HG02970 (cell line): ENCODE data around the gene PLEKHN1.
"Not testable (repeated sequence)": the region's sequence is repeated elsewhere in the genome, so short reads cannot be mapped to it uniquely, and the experiment has no call there.

ENCODE experiments used
- ATAC-seq: cut with Tn5 transposase; IDR thresholded peaks from one replicate; pipeline ENCODE4 v1.9.1; 2021; ENCODE audit warnings: mild to moderate bottlenecking, moderate library complexity, moderate number of reproducible peaks; ENCODE audit not compliant: unreplicated experiment, low FRiP score

PLEKHN1 gene

GRCh38 chr1:1003618-1004419, 37.5 kb downstream of the PLEKHN1 start:
- no peak for ATAC-seq

DNA sequence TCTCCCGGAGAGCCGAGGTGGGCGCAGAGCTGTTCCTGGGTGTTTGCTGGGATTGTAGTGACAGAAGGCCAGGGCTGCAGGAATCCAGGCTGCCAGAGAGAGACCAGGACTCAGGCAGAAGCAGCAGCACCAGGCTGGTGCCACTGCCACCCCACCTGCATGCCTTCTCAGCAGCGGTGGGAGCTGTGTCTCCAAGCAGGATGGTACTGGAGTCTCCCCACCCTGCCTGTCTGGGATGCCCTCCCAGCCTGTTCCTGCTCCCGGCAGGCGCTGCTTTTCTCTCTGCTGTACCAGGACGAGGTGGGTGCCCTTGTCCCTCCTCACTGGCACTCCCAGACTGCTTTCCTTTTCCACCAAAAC, 38.1 kb downstream of the PLEKHN1 start:
- no peak for ATAC-seq

DNA sequence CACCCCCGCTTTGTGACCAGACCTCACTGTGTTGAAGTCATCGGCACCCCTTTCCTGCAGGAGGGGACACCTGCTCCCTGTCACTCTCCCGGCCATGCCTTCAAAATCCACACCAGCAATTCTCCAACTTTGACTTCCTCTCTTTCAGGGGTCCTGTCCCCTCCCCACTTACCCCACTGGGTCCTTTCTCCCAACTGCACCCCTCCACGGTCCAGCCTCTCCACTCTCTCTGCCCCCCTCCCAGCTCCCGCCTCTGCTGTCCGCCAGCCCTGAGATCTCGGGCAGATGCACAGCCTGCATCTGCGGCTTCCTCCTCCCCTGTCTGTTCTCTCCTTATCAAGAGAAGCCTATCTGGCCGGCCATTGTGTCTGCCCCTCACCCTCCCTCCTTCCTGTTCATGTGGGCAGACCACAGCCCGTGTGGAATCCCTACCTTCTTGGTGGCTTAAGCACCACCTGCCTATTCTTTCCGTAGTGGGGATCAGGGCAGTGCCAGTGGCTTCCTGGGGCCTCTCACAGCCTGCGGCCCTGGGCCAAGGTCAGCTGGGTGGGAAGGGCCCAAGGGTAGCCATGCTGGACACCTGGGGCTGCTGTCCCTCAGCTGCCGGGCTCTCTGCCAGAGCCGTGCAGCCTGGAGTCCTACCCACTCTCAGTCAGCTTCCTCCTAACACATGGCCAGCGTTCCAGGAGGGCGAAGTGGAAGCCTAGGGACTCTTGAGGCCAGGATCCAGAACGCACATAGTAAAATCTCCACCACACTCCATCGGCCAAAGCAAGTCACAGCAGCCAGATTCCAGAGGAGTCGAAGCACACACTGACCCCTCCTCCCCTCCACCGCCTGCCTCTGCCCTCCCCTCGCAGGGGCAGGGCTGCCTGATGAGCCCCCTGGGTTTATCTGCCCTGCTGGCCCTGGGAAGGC, 38.8 kb downstream of the PLEKHN1 start:
- no peak for ATAC-seq

GRCh38 chr1:1005774-1006304, 39.6 kb downstream of the PLEKHN1 start:
- no peak for ATAC-seq

DNA sequence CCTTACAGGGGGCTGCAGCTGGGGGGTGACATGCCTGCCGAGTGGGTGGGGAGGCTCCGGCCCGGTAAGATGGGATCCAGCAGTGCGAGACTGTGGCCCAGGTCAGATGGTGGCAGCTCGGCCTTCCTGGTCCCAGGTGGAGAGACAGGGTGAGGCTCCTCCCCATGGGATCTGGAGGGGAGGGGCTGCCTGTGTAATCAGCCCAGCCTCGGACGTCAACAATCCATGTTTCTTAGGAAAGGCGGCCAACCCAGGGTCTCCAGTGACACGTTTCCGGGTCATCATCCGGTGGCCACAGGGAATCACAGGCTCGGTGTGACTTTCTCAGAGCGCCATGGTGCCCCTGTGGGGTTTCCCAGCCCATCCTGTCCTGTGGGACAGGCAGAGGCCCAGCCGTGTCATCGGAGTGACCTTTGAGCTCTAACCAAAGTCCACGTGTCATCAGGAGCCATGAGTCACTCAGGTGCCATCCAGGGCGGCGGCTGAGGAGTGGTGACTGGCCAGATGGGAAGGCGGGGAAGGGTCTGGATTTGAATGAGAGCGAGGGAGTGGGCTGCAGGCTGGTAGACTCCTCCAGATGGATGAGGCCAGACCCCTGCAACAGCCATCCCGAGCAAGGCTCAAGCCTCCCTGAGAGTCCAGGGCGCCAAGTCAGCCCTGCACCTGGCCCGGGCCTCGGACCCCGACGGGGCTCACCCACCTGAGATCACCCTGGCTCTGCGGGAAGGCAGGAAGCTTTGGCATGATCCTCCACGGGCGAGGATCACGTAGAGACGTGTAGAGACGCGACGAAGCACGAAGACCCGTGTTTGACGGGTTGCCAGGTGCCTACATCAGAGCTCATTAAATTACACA, 40.2 kb downstream of the PLEKHN1 start:
- ATAC-seq: no peak

GRCh38 chr1:1010131-1010530, 43.8 kb downstream of the PLEKHN1 start:
- ATAC-seq: not testable (repeated sequence)

DNA sequence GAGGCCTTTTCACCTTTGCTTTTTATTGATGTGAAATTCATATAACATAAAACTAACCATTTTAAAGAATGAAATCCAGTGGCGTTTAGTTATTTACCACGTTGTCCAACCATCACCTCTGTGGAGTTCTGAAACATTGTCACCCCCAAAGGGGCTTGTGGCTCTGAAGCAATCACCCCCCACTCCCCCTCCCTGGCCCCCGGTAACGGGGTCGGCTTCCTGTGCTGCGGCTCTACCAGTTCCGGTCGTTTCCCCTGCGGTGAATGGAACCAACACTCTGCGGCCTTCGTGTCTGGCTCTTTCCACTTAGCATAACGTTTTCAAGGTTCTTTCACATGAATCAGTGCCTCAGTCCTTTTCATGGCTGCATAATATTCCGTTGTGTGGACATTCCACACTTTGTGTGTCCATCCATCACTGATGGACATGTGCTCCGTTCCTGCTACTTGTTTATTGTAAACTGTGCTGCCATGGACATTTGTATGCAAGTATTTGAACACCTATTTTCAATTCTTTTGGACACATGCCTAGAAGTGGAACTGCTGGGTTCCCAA, 45.2 kb downstream of the PLEKHN1 start:
- ATAC-seq: no peak

- peak; percentile 4 for ATAC-seq
Observed at GRCh38 chr1:1012736-1013104, 46.4 kb downstream of the PLEKHN1 start.

- peak; percentile 76 for ATAC-seq
Observed at GRCh38 chr1:1013105-1013921, 47.0 kb downstream of the PLEKHN1 start, which contains the start of gene ISG15. Gene ISG15, plus strand, starts transcription at chr1:1013497. Its CDS starts 77 bp downstream, at chr1:1013574.

- no peak for ATAC-seq
Observed at GRCh38 chr1:1013922-1014648, 47.8 kb downstream of the PLEKHN1 start.

DNA sequence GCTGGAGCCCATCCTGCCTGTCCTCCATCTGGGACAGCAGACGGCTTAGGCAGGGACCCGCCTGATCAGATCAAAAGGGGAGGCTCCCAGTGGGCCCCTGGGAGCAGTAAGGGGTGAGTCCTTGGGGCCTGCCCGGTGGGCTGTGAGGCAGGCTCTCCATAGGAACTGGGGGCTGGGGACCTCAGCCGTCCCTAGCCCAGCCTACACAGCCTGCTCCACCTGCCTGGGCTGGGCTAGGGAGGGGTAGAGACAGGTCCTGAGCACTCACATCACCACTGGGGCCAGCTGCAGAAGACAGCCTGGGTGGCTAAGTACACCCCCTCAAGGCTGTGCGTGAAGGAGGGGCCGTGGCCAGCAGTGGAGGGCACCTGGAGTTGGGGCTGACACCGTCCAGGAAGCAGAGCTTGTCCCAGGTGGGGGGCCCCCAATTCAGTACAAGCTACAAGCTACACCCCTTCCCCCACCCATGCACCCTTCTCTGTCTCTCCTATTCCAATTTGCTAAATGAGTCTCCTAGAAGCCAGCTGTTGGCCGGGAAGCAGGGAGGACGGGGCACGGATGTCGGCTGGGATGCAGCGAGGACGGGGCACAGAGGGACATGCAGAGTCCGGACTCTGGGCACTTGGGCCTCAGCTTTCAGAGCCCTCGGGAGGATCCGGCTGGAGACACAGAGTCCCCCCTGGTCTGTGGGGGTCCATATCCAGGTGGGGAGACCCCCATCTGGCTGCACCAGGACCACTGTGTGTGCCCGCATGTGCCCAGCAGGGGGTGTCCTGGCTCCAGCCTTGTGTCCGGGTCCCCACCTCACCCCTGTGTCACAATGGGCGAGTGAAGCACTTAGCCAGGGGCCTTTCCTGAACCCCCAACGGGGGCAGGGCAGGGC, 48.8 kb downstream of the PLEKHN1 start:
- no peak for ATAC-seq

DNA sequence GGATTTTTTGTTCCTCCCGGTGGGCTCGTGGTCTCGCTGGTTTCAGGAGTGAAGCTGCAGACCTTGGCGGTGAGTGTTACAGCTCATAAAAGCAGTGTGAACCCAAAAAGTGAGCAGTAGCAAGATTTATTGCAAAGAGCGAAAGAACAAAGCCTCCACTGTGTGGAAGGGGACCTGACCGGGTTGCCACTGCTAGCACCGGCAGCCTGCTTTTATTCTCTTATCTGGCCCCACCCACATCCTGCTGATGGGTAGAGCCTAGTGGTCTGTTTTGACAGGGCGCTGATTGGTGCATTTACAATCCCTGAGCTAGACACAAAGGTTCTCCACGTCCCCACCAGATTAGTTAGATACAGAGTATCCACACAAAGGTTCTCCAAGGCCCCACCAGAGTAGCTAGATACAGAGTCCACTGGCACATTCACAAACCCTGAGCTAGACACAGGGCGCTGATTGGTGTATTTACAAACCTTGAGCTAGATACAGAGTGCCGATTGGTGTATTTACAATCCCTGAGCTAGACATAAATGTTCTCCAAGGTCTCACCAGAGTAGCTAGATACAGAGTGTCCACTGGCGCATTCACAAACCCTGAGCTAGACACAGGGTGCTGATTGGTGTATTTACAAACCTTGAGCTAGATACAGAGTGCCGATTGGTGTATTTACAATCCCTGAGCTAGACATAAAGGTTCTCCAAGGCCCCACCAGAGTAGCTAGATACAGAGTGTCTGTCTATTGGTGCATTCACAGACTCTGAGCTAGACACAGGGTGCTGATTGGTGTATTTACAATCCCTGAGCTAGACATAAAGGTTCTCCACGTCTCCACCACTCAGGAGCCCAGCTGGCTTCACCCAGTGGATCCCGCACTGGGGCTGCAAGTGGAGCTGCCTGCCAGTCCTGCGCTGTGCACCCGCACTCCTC, 51.4 kb downstream of the PLEKHN1 start:
- not testable (repeated sequence) for ATAC-seq

DNA sequence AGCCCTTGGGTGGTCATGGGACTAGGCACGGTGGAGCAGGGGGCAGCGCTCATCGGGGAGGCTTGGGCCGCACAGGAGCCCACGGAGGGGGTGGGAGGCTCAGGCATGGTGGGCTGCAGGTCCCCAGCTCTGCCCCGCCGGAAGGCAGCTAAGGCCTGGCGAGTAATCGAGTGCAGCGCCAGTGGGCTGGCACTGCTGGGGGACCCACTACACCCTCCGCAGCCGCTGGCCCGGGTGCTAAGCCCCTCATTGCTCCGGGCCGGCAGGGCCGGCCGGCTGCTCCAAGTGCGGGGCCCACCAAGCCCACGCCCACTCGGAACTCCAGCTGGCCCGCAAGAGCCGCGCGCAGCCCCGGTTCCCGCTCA, 52.0 kb downstream of the PLEKHN1 start:
- ATAC-seq: not testable (repeated sequence)

- ATAC-seq: peak; percentile 72
Observed at GRCh38 chr1:1019122-1019999, 53.1 kb downstream of the PLEKHN1 start.

GRCh38 chr1:1020000-1020404, 53.7 kb downstream of the PLEKHN1 start, which contains the start of gene AGRN:
Gene AGRN, plus strand, starts transcription at chr1:1020120. Its CDS starts 53 bp downstream, at chr1:1020173.
- peak; percentile 26 for ATAC-seq
